HG03159 (cell line): ENCODE data around the gene EFCC1.

ENCODE experiments used
- ATAC-seq: cut with Tn5 transposase; IDR thresholded peaks from one replicate; pipeline ENCODE4 v1.9.1; 2021; ENCODE audit warnings: mild to moderate bottlenecking, moderate library complexity; ENCODE audit not compliant: unreplicated experiment

The EFCC1 gene

DNA sequence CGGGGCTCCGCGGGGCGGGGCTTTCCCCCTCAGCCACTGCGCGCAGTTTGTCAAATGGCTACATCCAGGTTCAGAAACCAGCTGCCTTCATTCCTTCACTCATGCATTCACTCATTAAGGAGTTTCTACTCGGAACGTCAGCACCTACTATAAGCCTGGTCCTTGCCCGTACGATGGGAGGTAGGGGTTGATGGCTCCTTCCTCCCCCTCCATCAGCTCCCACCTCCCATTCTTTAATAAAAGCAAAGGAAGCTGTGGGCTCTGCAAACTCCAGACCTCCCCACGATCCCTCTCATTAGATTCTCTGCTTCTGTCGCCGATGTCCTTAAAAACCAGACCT lies 7.0 kb upstream of the EFCC1 start:
- ATAC-seq: no peak

DNA sequence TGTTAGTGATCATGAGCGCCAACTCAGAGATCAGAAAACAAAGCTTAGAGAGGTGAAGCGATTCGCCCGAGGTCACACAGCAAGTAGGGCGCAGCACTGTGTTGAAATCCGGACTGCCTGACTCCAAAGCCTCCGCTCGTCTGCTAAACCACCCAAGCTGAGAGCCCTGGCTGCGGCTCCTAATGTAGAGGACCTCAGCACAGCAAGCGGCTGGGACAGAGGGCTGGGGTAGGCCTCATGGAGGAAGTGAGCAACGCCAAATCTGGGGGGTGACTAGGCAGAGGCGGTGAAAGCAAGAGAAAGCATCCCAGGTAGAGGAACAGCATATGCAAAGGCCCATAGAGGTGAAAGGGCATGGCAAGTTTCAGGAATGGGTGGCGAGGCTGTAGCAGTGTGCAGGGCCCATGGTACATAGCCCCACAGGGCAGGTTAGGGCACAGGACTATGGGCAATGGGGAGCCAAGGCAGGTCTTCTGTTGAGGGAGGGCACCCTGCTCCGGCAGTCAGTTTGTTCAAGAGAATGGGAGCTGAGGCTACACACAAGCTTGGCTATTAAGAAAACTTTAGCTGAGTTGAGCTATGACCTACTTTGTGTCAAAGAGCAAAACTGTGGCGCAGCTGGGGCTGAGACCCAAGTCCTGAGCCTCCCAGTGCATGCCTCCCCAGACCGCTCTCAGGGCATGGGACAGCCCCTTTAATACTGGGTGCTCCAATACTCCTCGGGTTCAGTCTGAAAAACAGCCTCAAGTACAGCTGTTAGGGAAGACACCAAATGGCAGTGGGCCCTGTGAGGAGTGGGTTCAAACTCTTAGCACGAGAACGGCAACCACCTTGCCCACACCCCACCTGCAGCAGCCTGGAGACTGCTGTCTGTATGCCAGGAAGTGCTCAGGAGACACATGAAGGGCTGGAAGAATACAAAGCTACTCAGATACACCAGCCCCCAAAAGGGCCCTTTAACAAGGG lies 6.2 kb upstream of the EFCC1 start:
- ATAC-seq: no peak

DNA sequence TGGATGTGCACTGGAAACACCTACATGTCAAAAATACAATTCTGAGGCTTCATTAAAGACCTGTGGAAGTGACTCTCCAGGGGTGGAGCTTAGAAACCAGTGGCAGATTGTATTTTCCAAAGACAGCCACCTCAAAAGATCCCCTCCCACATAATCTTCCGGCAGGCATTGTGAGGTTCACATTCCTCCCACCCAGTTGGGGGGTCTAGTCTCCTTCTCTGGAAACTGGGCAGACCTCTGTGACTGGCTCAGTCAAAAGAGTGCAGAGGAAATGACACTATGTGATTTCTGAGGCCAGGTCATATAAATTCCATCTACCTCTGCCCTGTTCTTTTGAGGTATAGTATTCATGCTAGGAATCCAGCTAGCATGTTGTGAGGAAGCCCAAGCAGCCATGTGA lies 5.4 kb upstream of the EFCC1 start:
- ATAC-seq: no peak

DNA sequence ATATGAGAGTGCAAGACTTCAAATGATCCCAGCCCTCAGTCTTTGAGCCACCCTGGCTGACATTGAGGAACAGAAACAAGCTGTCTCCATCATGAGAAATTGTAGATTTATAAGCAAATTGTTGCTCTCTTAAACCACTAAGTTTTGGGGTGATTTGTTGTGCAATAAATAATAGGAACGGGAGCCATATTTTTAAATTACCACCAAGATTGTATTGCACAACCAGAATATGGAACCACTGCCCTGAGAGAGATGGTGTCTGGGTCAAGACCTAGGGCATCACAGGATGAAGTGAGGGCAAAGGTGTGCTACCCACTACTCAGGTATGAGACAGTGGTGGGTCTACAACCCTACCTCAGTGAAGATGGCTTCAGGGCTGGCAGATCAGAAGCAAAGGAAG lies 4.9 kb upstream of the EFCC1 start:
- ATAC-seq: no peak

DNA sequence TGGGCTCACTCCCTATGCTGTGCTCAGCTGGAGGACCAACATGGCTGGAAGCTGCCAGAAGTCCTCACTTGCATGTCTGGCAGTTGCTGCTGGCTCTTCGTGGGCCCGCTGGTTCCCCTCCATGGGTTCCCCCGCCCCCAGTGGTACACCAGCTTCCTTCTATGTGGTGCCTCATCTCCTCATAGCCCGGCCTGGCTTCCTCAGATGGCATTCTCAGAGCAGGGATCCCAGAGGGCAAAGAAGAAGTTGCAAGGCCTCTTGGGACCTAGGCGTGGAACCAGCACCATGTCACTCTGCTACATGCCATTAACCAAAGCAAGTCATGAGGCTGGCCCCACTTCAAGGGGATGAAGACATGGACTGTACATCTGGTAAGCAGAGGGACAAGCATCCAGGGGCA lies 4.4 kb upstream of the EFCC1 start:
- no peak for ATAC-seq

DNA sequence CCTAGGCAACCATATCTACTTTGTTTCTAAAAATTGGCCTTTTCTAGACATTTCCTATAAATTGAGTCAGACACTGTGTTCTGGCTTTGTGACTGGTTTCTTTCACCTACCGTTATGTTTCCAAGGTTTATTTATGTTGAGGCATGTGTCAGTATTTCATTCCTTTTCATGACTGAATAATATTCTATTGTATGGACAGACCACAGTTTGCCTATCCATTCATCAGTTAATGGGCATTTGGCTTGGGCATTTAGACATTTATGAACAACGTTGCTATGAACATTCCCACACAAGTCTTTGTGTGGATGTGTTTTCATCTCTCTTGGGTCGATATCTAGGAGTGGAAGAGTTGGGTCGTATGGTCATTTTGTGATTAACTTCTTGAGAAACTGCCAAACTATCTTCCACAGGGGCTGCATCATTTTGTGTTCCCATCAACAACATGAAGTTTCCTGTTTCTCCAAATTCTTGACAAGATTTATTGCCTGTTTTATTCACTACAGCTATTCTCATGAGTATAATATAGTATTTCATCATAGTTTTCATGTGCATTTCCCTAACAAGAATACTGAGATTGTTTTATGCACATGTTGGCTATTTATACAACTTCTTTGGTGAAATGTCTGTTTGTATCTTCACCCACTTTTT lies 3.5 kb upstream of the EFCC1 start:
- ATAC-seq: no peak

DNA sequence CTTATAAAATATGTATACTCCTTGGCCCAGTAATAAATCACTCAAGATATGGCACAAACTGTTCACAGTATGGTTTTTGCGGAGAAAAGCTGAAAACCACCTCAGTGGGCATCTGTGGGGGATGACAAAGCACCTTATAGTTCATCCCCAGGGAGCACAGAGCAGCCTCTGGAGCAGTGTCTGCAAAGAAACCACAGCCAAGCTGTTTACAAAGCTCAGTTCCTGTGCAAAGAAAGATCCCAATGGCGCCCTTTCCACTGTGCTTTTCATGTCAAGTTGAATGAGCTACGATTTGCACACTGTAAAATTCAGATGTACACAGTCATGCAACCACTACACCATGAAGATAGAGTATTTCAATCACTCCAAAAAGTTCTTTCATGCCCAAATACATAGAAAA lies 2.5 kb upstream of the EFCC1 start:
- no peak for ATAC-seq

DNA sequence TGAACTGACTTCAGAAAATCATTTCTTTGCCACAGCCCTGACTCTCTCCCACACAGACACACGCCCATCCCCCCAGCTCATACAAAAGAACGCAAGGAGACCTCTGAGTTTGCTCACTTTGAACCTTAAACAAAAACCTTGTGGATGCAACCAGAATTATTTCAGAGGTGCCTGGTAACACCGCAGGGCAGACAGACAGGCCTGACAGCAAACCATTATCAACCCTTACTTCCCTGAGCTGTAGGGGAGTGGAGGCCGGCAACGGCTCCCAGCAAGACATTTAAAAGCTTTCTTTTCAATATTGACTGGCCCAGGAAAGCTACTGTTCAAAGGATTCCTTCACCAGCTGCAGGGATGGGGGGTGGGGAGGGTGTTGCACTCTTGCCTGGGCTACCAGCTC lies 2.0 kb upstream of the EFCC1 start:
- ATAC-seq: no peak

DNA sequence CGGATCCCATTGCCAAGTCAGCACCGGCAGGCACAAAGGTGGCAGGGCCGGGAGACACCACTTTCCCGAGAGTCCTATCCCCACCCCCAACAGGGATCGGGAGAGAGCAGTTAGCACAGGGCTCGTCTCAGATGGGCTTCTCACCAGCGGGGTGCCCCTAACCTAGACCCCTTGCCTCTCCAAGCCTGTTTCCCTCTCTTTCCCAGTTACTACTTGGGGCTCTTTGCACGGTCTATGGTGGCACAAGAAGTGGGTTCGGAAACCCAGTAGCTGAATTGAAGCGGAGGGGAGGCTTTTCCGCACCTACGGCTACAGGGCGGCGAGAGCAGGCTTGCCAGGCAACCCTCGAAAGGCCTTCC lies 383 bp upstream of the EFCC1 start:
- ATAC-seq: no peak

DNA sequence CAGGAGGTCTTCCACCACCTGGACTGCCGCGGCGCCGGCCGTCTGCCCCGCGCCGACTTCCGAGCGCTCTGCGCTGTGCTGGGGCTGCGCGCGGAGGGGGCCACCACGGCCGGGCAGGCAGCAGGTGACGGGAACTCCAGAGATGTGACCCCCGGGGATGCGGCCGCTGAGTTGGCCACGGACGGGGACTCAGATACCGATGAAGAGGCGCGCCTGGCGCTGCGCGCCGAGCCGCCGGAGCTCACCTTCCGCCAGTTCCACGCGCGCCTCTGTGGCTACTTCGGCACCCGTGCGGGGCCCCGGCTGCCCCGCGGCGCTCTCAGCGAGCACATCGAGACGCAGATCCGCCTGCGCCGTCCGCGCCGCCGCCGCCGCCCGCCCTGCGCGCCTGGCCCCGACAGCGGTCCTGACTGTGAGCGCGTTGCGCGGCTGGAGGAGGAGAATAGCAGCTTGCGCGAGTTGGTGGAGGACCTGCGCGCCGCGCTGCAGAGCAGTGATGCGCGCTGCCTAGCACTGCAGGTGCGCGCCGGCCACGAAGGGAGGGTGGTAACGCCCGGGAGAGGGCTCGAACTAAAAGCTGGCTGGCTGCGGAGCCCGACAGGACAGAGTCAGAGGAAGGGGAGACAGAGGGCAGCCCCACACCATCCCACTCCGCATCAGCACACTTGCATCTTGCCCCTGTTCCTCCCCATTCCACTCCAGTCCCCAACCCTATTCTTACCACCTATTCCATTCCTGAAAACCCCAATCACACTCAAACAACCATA lies 885 bp downstream of the EFCC1 start:
- ATAC-seq: no peak

DNA sequence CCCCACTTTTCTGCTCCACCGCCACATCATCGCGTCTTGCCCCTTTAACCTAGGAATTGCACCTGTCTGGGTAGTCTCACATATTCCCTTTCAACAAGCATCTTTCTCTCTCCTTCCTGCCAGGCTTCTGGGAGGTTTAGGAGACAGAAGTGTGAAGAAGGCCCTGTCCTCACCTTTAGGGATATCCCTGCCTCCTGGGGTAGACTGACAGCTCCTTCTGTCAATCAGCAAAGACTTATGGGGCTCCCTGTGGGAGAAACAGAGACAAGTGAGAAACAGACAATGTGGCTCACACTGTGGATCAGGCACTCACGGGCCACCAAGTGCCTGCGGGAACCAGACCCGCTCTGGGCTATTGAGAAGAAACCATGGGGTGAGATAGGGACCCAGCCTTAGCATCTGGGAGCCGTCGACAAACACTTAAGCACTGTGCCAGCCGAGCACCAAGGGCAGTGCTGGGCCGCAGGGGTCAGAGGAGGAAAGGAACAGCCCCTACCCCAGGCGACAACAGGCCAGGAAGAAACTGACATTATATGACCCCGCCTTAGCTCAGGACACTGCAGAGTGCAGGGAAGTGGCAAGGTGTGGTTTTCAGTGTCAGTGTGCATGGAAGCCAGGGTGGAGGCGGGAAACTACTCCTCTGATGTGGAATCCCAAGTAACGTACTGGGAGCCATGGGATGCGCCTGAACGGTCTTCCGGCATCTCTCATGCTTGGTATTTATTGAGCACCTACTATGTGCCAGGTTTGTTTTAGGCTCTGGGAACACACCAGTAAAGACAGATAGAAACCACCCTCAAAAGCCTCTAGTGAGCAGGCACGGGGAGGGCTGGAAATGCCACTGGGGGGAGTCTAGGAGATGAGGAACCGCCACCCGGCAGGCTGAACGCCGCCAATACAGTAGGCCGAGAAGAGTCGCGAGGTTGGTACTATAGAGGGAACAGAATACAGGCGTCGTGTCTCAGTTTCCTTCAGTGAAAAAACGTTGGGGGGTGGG lies 1.8 kb downstream of the EFCC1 start:
- ATAC-seq: no peak

DNA sequence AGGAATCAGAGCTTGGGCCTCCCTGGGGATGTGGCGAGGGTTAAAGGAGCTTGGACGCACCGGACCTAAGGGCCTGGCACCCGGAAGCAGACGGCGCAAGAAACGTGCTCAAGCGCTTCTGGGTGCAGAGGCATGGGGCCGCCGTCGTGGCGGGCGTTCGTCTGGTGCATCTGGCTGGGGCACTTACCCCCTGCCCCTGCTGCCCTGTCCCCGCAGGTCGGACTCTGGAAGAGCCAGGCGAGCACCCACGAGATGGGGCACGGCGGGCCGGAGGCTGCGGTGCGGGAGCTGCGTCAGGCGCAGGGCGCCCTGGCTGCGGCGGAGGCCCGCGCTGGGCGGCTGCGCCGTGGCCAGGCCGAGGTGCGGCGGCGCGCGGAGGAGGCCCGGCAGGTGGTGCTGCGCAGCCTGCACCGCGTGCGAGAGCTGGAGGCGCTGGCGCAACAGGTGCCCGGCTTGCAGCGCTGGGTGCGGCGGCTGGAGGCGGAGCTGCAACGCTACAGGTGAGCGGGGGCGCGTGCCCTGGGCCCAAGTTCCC lies 2.5 kb downstream of the EFCC1 start:
- ATAC-seq: no peak

DNA sequence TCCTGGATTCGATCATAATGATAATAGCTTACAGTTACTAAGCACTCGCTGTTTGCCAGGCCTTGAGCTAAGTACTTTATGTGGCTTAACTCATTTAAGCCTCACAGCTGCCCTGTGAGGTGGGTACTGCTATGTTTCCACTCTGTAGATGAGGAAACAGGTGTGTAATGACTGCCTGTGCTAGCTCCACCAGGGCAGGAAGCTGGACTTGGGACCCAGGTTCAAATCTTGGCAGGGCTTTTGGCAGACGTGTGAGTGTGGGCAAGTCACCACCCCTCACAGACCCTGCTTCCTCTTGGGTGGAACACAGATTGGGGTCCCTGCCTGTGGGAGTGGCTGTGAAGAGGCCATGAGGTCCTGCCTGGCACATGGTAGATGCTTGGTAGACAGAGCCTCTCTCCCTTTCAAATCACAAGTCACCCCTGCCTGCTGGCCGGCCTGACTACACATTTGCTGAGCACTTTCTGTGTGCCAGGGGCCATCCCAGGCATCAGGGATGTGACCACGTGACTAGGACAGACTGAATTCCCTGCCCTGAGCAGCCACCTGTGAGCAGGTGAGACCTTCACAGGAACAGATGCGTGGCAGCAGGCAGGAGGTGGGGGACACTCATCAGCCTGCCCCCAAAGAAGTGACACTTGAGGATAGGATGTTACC lies 3.7 kb downstream of the EFCC1 start:
- no peak for ATAC-seq

DNA sequence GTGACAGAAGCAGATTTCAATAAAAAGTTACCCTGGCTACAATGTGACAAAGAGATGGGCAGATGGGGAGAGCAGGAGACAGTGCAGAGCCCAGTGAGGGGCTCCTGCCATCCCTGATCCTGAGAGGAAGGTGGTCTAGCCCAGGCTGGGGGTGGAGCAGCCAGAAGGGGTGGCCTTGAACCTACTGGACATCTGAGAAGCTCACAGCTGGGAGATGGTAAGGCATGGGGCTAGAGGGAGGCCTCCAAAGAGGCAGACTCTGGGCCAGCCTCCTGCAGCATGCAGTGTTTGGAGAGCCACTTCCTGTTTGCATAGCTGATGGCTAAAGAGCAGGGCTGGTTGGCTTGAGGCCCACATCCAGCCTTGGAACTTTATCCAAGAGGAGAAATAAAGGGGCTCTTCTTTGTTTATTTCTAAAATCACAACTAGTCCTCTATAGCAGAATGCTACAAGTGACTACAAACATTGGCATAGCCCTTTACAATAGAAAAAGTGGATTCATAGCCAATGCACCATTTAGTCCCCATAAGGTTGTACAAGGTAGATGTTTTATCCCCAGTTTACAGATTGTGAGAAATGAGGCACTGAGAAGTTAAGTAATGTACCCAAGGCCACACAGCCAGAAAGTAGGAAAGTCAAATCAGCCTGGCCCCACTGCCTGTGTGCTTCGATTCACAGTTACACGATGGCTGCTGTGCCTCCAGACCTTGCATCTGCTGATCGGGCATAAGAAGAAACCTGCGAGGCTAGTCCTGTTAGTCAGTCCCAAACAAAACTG lies 4.6 kb downstream of the EFCC1 start:
- no peak for ATAC-seq

DNA sequence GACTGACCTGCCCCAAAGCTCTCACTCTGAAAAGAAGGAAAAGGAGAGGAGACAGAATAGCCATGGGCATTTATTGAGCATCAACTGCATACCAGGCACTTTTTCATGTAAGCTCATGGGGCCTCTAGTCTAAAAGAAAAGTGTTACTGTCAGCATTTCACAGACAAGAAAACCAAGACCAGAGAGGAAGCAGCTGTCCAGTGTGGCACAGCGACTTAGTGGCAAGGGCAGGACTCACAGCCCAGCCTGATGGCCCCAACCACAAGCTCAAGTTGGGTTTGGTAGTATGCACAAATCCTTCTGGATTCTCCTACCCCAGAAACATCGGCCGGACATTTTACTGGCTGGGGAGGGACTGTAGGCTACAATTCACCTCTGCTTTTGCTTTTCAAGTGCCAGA lies 5.8 kb downstream of the EFCC1 start:
- no peak for ATAC-seq

DNA sequence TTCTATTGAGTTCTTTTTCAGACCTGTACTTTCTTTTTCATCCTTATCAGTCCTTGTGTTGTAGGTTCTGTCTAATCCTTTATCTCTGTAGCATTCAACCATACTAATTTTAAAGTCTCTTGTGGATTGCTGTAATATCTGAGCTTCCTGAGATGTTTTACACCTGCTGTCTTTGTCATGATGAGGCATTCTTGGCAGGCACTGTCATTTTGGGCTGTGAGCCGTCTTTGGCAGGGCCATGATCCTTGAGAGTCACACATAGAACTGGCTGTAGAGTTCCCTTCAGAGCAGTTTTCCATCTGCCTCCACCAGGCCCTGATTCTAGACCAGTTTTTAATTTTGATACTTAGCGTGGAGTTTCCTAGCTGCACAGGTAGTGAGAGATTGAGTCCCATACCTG lies 6.7 kb downstream of the EFCC1 start:
- no peak for ATAC-seq

DNA sequence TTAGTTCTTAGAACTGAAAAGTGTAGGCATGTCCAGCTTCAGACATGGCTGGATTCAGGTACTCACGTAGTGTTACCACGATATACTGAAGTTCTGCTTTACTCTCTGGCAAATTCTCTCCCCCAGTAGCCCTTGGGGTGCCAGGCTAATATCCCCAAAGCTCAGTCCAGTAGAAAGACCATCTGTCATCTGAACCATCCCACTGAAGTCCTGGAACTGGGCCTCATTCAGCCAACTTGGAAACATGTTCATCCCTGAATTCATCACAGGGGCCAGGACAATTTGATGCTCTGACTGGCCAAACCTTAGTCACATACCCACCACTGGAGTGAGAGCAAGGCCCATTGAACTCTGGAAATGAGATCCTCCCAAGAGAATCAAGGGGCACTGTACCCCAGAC lies 8.2 kb downstream of the EFCC1 start:
- ATAC-seq: no peak

DNA sequence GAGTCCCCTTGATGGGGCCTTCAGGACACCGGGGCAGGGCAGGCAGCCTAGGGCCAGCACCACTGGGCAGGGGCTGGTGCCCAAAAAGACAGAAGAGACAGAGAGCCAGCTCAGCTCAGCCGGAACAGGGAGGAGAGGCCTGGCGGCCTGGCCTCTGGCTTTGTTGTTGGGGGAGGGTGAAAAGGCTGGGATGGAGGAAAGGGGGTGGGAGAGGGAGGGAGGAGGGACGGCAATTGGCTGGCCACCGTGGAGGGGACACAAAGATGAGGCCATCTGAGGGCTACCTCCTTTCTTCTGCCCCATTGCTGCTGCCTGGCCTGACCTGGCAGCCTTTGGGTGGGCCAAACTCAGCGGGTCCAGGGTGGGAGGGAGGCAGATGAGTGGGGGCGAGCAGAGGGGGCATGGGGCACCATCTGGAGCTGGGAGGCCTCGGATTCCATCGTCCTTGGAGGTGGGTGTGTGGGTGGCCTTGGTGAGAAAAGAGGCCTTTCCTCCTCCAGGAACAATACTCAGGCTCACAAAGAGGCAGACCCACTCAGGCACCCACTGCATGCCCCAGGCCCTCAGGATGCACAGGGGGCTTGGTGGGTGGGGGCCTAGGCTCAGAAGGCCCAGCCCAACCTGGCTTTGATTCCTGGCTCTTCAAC lies 9.3 kb downstream of the EFCC1 start:
- ATAC-seq: no peak

DNA sequence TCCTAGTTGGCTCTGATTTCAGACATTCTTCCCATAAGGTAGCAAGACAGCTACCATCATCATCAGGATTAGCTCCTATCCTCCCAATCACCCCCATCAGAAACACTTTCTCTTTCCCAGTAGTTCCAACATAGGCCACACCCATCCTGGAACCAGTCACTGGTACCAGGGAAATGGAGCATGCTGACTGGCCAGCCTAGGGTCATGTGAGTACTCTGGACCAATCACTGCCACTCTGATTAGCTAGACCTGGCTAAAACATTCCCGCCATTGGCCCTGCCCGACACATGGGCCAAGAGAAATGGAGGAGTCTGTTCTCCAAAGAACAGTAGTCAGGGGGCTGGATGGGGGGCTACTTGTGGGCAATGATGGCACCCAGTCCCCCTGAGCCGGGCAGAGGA lies 12.4 kb downstream of the EFCC1 start:
- no peak for ATAC-seq
